DOHH2 (cell line): ENCODE data around the gene ARFIP1.

Experiments
- EZH2phosphoT487 ChIP-seq: fragments of 200-600 bp; sonication (generic); IDR thresholded peaks from 2 replicates; pipeline ENCODE4 v1.6.1; 2017; ENCODE audit warnings: borderline replicate concordance, mild to moderate bottlenecking, antibody characterized with exemption, low read length, moderate library complexity, mixed read lengths
- TF ChIP-seq, protein P1 (sequence below): fragments of 200-600 bp; sonication (generic); IDR thresholded peaks from one replicate; pipeline ENCODE4 v1.5.1; 2014; ENCODE audit warnings: antibody characterized with exemption, mild to moderate bottlenecking, low read depth, low read length; ENCODE audit not compliant: poor library complexity, severe bottlenecking

DNA sequence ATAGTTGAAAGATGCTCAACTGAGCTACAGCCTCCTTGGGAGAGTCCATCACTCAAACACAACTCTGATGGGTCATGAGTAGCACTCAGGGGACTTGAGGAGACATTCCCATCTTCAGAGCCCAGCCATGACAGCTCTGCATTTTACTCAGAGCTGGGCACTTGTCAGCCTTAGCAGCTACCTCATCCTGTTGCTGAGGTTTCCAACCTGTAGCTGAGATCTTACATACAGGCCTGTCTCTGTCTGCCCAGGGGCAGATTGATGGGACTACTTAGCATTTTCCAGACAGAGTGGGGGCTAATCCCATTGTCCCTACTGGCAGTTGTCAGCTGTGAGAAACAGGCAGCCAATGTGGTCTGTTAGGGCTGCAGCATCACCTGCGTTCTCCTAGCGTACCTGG lies 159.9 kb downstream of the ARFIP1 start:
- TF ChIP-seq, protein P1, sequence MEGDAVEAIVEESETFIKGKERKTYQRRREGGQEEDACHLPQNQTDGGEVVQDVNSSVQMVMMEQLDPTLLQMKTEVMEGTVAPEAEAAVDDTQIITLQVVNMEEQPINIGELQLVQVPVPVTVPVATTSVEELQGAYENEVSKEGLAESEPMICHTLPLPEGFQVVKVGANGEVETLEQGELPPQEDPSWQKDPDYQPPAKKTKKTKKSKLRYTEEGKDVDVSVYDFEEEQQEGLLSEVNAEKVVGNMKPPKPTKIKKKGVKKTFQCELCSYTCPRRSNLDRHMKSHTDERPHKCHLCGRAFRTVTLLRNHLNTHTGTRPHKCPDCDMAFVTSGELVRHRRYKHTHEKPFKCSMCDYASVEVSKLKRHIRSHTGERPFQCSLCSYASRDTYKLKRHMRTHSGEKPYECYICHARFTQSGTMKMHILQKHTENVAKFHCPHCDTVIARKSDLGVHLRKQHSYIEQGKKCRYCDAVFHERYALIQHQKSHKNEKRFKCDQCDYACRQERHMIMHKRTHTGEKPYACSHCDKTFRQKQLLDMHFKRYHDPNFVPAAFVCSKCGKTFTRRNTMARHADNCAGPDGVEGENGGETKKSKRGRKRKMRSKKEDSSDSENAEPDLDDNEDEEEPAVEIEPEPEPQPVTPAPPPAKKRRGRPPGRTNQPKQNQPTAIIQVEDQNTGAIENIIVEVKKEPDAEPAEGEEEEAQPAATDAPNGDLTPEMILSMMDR, result no peak
- no peak for TF ChIP-seq EZH2phosphoT487
